OCI-LY1 (cell line): ENCODE measurements around the gene SERPINB12.

ENCODE experiments used
- H2AFZ ChIP-seq: fragments of 200-600 bp; sonication (generic), shearing (Covaris generic); 2 replicates; pipeline ENCODE4 v1.6.0; 2014; ENCODE audit warnings: antibody characterized with exemption, mild to moderate bottlenecking, low read length
- H3F3A ChIP-seq: fragments of 200-600 bp; sonication (generic), shearing (Covaris generic); 2 replicates; pipeline ENCODE4 v1.6.0; 2014; ENCODE audit warnings: mild to moderate bottlenecking, antibody characterized with exemption, low read length, moderate library complexity; ENCODE audit not compliant: insufficient read depth
- H3K27ac ChIP-seq: fragments of 200-600 bp; sonication (generic); 2 replicates; pipeline ENCODE4 v1.5.1; 2014; ENCODE audit warnings: low read length, mixed run types, mild to moderate bottlenecking, low read depth; ENCODE audit not compliant: poor library complexity, severe bottlenecking
- H3K27me3 ChIP-seq: fragments of 200-600 bp; sonication (generic); 2 replicates; pipeline ENCODE4 v1.6.0; 2014; ENCODE audit warnings: antibody characterized with exemption, mild to moderate bottlenecking, low read length, moderate library complexity; ENCODE audit not compliant: insufficient read depth
- H3K36me3 ChIP-seq: fragments of 200-600 bp; sonication (generic); 2 replicates; pipeline ENCODE4 v1.6.1; 2014; ENCODE audit warnings: mild to moderate bottlenecking, antibody characterized with exemption, low read length, moderate library complexity, mixed read lengths; ENCODE audit not compliant: insufficient read depth
- H3K4me1 ChIP-seq: fragments of 200-600 bp; sonication (generic); 2 replicates; pipeline ENCODE4 v1.5.1; 2014; ENCODE audit warnings: mild to moderate bottlenecking, low read length, moderate library complexity; ENCODE audit not compliant: insufficient read depth, severe bottlenecking
- H3K4me2 ChIP-seq: fragments of 200-600 bp; sonication (generic), shearing (Covaris generic); 2 replicates; pipeline ENCODE4 v1.6.1; 2014; ENCODE audit warnings: low read length
- H3K4me3 ChIP-seq: fragments of 200-600 bp; sonication (generic); 2 replicates; pipeline ENCODE4 v1.5.1; 2014; ENCODE audit warnings: low read length, low read depth, mild to moderate bottlenecking, mixed read lengths; ENCODE audit not compliant: poor library complexity, severe bottlenecking
- H3K79me2 ChIP-seq: fragments of 200-600 bp; shearing (Covaris generic); 2 replicates; pipeline ENCODE4 v1.6.1; 2016; ENCODE audit warnings: mixed run types, low read length, mixed read lengths; ENCODE audit not compliant: insufficient read depth
- H3K9ac ChIP-seq: fragments of 200-600 bp; sonication (generic), shearing (Covaris generic); 2 replicates; pipeline ENCODE4 v1.6.1; 2014; ENCODE audit warnings: mild to moderate bottlenecking, low read length, mixed read lengths
- H3K9me2 ChIP-seq: fragments of 200-600 bp; sonication (generic), shearing (Covaris generic); 2 replicates; pipeline ENCODE4 v1.6.1; 2014; ENCODE audit warnings: low read depth, mild to moderate bottlenecking, low read length, mixed read lengths
- H3K9me3 ChIP-seq: fragments of 200-600 bp; shearing (Covaris generic); 2 replicates; pipeline ENCODE4 v1.6.1; 2014; ENCODE audit warnings: low read length, mixed read lengths
- H4K20me1 ChIP-seq: fragments of 200-600 bp; sonication (generic), shearing (Covaris generic); 2 replicates; pipeline ENCODE4 v1.6.0; 2016; ENCODE audit warnings: mild to moderate bottlenecking, low read length; ENCODE audit not compliant: insufficient read depth
- EZH2 ChIP-seq: fragments of 200-600 bp; sonication (generic), shearing (Covaris generic); IDR thresholded peaks from 2 replicates; pipeline ENCODE4 v1.8.0; 2017; ENCODE audit warnings: borderline replicate concordance, mixed run types, mild to moderate bottlenecking, antibody characterized with exemption, low read length, moderate library complexity, mixed read lengths
- TF ChIP-seq, protein P1 (sequence below): fragments of 200-600 bp; sonication (generic), shearing (Covaris generic); IDR thresholded peaks from 2 replicates; pipeline ENCODE4 v1.5.1; 2017; ENCODE audit warnings: mild to moderate bottlenecking, antibody characterized with exemption, low read length, moderate library complexity, mixed read lengths

SERPINB12 gene

DNA sequence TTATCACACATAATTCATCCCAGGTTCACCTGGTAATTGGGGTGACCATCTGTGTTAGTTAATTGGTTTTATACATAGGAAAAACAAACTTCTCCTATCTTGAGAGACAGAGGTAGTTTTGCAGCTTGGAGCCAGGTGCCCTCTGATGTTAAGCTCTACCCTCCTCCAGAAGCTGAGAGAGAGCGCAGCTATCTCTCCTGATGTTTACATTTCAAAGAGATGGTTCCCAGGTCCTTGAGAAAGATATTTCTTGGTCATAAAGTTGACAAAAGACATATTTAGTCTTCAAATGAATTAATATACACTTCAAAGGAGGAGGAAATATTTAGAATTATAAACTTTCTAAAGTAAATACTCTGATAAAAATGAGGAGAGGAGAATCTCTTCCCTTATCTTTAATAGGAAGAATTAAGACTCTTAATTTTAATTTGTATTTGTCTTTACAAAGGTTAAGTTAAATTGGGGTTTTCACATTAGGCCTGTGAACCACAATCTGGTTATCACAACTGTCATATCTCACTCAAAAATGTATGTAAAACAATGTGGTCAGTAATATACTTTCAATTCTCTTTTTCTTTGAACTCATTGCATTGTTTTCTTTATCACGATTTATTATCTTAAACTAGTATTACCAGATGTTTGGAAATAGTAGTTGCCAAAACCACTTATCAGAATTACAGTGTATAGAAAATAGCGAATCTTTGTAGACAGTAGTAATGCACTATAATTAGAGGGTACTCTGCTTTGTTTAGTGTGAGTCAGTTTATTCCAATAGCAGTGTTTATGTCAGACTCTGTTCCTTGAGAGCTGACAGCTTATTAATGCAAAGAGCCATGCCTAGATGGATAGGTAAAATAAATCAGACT, 75.1 kb downstream of the SERPINB12 start:
- Histone ChIP-seq H3K79me2 (no peaks in the 10 kb centered on the region), H3K9me2 (no peaks in the 10 kb centered on the region), H3K9me3 (no peaks in the 10 kb centered on the region; the same call in 1 of the 2 replicates), H3K27me3 (0 out of 2 replicates have a peak, but pooled peaks cover 6% of the 10 kb centered on the region), H3K9ac (no peak overlapping the region), H2AFZ (no peak overlapping the region), H3K4me3 (no peak overlapping the region), H3F3A (no peaks in the 10 kb centered on the region), H3K36me3 (no peaks in the 10 kb centered on the region), H3K27ac (no peak overlapping the region), H3K4me1 (no peaks in the 10 kb centered on the region), H4K20me1 (no peaks in the 10 kb centered on the region), H3K4me2 (no peak overlapping the region)
- TF ChIP-seq, protein P1, sequence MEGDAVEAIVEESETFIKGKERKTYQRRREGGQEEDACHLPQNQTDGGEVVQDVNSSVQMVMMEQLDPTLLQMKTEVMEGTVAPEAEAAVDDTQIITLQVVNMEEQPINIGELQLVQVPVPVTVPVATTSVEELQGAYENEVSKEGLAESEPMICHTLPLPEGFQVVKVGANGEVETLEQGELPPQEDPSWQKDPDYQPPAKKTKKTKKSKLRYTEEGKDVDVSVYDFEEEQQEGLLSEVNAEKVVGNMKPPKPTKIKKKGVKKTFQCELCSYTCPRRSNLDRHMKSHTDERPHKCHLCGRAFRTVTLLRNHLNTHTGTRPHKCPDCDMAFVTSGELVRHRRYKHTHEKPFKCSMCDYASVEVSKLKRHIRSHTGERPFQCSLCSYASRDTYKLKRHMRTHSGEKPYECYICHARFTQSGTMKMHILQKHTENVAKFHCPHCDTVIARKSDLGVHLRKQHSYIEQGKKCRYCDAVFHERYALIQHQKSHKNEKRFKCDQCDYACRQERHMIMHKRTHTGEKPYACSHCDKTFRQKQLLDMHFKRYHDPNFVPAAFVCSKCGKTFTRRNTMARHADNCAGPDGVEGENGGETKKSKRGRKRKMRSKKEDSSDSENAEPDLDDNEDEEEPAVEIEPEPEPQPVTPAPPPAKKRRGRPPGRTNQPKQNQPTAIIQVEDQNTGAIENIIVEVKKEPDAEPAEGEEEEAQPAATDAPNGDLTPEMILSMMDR, result no peak
- no peak for TF ChIP-seq EZH2

- no peaks in the 10 kb centered on the region for H3K36me3 ChIP-seq
- no peak overlapping the region for H2AFZ ChIP-seq
- no peak overlapping the region for H3K27ac ChIP-seq
- no peak overlapping the region for H3K4me3 ChIP-seq
- H3K9me3 ChIP-seq, result no peaks in the 10 kb centered on the region; the same call in 1 of the 2 replicates
- H4K20me1 ChIP-seq, result no peaks in the 10 kb centered on the region
- TF ChIP-seq EZH2, result no peak
- TF ChIP-seq, protein P1, result no peak
- H3K4me1 ChIP-seq, result no peaks in the 10 kb centered on the region
- no peaks in the 10 kb centered on the region for H3K79me2 ChIP-seq
- 0 out of 2 replicates have a peak, but pooled peaks cover 6% of the 10 kb centered on the region for H3K27me3 ChIP-seq
- H3K9me2 ChIP-seq, result no peaks in the 10 kb centered on the region
- no peak overlapping the region for H3K4me2 ChIP-seq
- no peak overlapping the region for H3K9ac ChIP-seq
- no peaks in the 10 kb centered on the region for H3F3A ChIP-seq
These were observed 75.7 kb downstream of the SERPINB12 start for GRCh38 chr18:63617915-63618234.
